A549 (cell line): ENCODE data around the gene HLTF.

Experiments
- BHLHE40 ChIP-seq: IDR thresholded peaks from 2 replicates; pipeline ENCODE4 v1.6.1; 2012; ENCODE audit warnings: low read depth, low read length, inconsistent platforms
- EHMT2 ChIP-seq: fragments of 200-600 bp; sonication (generic); IDR thresholded peaks from 2 replicates; pipeline ENCODE4 v1.6.1; 2016; ENCODE audit warnings: antibody characterized with exemption, low read depth, mild to moderate bottlenecking, moderate library complexity
- EP300 ChIP-seq, 2 experiments: fragments of >200 bp; sonication (Bioruptor Twin); formaldehyde crosslinking; IDR thresholded peaks; 2 replicates in 1 of 2; 3 replicates in 1 of 2; pipeline ENCODE4 v1.6.1; 2016 to 2017
- POLR2A ChIP-seq: IDR thresholded peaks from 2 replicates; pipeline ENCODE4 v1.6.1; 2012; ENCODE audit warnings: mild to moderate bottlenecking, low read length
- SREBF2 ChIP-seq: fragments of 450-650 bp; IDR thresholded peaks from 2 replicates; pipeline ENCODE4 v1.6.1; 2014; ENCODE audit warnings: mild to moderate bottlenecking, moderate library complexity
- TF ChIP-seq, protein P1 (sequence below): fragments of >200 bp; sonication (Bioruptor Twin); formaldehyde crosslinking; IDR thresholded peaks from 3 replicates; pipeline ENCODE4 v1.5.1; 2016

DNA sequence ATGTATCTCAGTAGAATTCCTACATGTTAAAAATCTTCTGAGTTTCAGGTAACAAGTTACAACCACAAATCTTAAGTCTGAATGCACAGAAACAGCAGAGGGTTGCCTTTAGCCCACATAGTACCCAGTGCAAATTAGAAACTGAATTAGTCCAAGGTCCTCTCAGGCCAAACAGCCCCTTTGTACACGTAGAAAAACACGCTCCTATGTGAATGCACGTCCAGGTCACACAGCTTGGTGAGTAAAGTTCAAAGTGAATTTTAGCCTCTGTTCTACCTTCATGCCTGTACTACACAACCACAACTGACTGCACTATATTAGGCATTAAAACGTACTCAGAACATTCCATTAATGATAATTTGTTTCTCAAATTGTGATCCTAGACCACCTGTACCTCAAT lies 48.6 kb downstream of the HLTF start:
- TF ChIP-seq, protein P1, sequence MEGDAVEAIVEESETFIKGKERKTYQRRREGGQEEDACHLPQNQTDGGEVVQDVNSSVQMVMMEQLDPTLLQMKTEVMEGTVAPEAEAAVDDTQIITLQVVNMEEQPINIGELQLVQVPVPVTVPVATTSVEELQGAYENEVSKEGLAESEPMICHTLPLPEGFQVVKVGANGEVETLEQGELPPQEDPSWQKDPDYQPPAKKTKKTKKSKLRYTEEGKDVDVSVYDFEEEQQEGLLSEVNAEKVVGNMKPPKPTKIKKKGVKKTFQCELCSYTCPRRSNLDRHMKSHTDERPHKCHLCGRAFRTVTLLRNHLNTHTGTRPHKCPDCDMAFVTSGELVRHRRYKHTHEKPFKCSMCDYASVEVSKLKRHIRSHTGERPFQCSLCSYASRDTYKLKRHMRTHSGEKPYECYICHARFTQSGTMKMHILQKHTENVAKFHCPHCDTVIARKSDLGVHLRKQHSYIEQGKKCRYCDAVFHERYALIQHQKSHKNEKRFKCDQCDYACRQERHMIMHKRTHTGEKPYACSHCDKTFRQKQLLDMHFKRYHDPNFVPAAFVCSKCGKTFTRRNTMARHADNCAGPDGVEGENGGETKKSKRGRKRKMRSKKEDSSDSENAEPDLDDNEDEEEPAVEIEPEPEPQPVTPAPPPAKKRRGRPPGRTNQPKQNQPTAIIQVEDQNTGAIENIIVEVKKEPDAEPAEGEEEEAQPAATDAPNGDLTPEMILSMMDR, result no peak
- TF ChIP-seq EP300 (IDR thresholded peaks at IDR 0.05), result no peak
- TF ChIP-seq BHLHE40, result no peak
- no peak for TF ChIP-seq SREBF2
- no peak for TF ChIP-seq EHMT2
- no peak for TF ChIP-seq POLR2A
